Suprapubic skin (tissue), 3 donors: ENCODE results near the gene EIF3K.

Experiments
- POLR2A ChIP-seq, 2 donors: fragments of 450-650 bp; IDR thresholded peaks; one replicate each; pipeline ENCODE4 v1.6.1; 2017; ENCODE audit warnings: antibody characterized with exemption in 2 of 2, mild to moderate bottlenecking in 2 of 2, moderate library complexity in 2 of 2
- TF ChIP-seq, protein P1 (sequence below), 2 donors: fragments of 200-600 bp in 1 of 2; fragments of 450-650 bp in 1 of 2; sonication (generic) in 1 of 2; IDR thresholded peaks; one replicate each; pipeline ENCODE4 v1.5.1; 2016 to 2019; ENCODE audit warnings: antibody characterized with exemption in 2 of 2, mild to moderate bottlenecking in 1 of 2, moderate library complexity in 1 of 2

GRCh38 chr19:38644719-38645118, 25.7 kb downstream of the EIF3K start:
- TF ChIP-seq, protein P1, sequence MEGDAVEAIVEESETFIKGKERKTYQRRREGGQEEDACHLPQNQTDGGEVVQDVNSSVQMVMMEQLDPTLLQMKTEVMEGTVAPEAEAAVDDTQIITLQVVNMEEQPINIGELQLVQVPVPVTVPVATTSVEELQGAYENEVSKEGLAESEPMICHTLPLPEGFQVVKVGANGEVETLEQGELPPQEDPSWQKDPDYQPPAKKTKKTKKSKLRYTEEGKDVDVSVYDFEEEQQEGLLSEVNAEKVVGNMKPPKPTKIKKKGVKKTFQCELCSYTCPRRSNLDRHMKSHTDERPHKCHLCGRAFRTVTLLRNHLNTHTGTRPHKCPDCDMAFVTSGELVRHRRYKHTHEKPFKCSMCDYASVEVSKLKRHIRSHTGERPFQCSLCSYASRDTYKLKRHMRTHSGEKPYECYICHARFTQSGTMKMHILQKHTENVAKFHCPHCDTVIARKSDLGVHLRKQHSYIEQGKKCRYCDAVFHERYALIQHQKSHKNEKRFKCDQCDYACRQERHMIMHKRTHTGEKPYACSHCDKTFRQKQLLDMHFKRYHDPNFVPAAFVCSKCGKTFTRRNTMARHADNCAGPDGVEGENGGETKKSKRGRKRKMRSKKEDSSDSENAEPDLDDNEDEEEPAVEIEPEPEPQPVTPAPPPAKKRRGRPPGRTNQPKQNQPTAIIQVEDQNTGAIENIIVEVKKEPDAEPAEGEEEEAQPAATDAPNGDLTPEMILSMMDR (IDR thresholded peaks at IDR 0.05) = no peak
- TF ChIP-seq POLR2A (IDR thresholded peaks at IDR 0.05) = no peak
